Stimulated activated CD4-positive, alpha-beta T cell treated with anti-CD3 and anti-CD28 coated beads, Interleukin-1b, Interleukin-23, amount 100 ng/mL, for 48 hours (primary cell): Measurements from ENCODE around the gene FBXO44.
"Not testable (repeated sequence)": the region's sequence is repeated elsewhere in the genome, so short reads cannot be mapped to it uniquely, and the experiment has no call there.

ENCODE experiments used
- DNase-seq: peaks from one replicate; pipeline ENCODE4 v3.0.0-alpha.2; 2020

FBXO44 gene

GRCh38 chr1:11654137-11654938 is at the start of gene FBXO44, which contains the start of gene FBXO2:
FBXO44 (plus strand) TSS chr1:11654877; CDS start chr1:11655836, 959 bp downstream.
FBXO2 (minus strand) TSS chr1:11654429; CDS start chr1:11654340, 89 bp downstream.
- peak; percentile 61 for DNase-seq

GRCh38 chr1:11606775-11607174 is 47.9 kb upstream of the FBXO44 start:
- DNase-seq, result no peak

GRCh38 chr1:11608596-11609130 is 46.0 kb upstream of the FBXO44 start:
- not testable (repeated sequence) for DNase-seq

GRCh38 chr1:11609378-11609777 is 45.3 kb upstream of the FBXO44 start:
- DNase-seq, result not testable (repeated sequence)

- no peak for DNase-seq
These were observed 44.0 kb upstream of the FBXO44 start for GRCh38 chr1:11610629-11611180.

GRCh38 chr1:11611638-11612327 is 42.9 kb upstream of the FBXO44 start:
- no peak for DNase-seq

- no peak for DNase-seq
These were observed 41.3 kb upstream of the FBXO44 start for GRCh38 chr1:11613347-11613746.

- no peak for DNase-seq
These were observed 39.6 kb upstream of the FBXO44 start for GRCh38 chr1:11615090-11615489.

- DNase-seq, result no peak
These were observed 37.9 kb upstream of the FBXO44 start for GRCh38 chr1:11616766-11617165.

- DNase-seq, result no peak
These were observed 37.4 kb upstream of the FBXO44 start for GRCh38 chr1:11617314-11617713.

GRCh38 chr1:11617741-11618140 is 36.9 kb upstream of the FBXO44 start:
- DNase-seq, result no peak

- DNase-seq, result no peak
These were observed 34.3 kb upstream of the FBXO44 start for GRCh38 chr1:11620405-11620804.

- DNase-seq, result no peak
These were observed 33.8 kb upstream of the FBXO44 start for GRCh38 chr1:11620924-11621323.

GRCh38 chr1:11622398-11622797 is 32.3 kb upstream of the FBXO44 start:
- no peak for DNase-seq

GRCh38 chr1:11623702-11624101 is 31.0 kb upstream of the FBXO44 start:
- no peak for DNase-seq

- DNase-seq, result no peak
These were observed 28.1 kb upstream of the FBXO44 start for GRCh38 chr1:11626551-11626950.

GRCh38 chr1:11628767-11629166 is 25.9 kb upstream of the FBXO44 start:
- DNase-seq, result no peak

- no peak for DNase-seq
These were observed 25.3 kb upstream of the FBXO44 start for GRCh38 chr1:11629184-11630016.

GRCh38 chr1:11634365-11635192 is 20.1 kb upstream of the FBXO44 start:
- DNase-seq, result no peak

GRCh38 chr1:11638121-11638520 is 16.6 kb upstream of the FBXO44 start:
- DNase-seq, result no peak

- no peak for DNase-seq
These were observed 15.3 kb upstream of the FBXO44 start for GRCh38 chr1:11639372-11639771.

GRCh38 chr1:11640101-11640500 is 14.6 kb upstream of the FBXO44 start:
- no peak for DNase-seq
